Stimulated activated CD8-positive, alpha-beta memory T cell treated with anti-CD3 and anti-CD28 coated beads, Interleukin-4, amount 100 ng/mL, for 1 hour (primary cell): ENCODE measurements around the gene IPO8.

Experiments
- DNase-seq, 2 donors: peaks; one replicate each; pipeline ENCODE4 v3.0.0-alpha.2; 2020; ENCODE audit warnings: low read depth in 2 of 2, low spot score in 1 of 2

IPO8 gene

GRCh38 chr12:30695199-30696102, at the start of gene IPO8:
Gene IPO8 (minus strand): TSS chr12:30695869. CDS start chr12:30695647, 222 bp downstream.
- peak; percentile 52 to 69 for DNase-seq

- no peak for DNase-seq
Observed at GRCh38 chr12:30744321-30744720, 48.7 kb upstream of the IPO8 start.

GRCh38 chr12:30740274-30740673, 44.6 kb upstream of the IPO8 start:
- DNase-seq, result no peak

- DNase-seq, result no peak
Observed at GRCh38 chr12:30739020-30739419, 43.4 kb upstream of the IPO8 start.

- no peak for DNase-seq
Observed at GRCh38 chr12:30732954-30733637, 37.4 kb upstream of the IPO8 start.

- DNase-seq, result no peak
Observed at GRCh38 chr12:30730011-30730410, 34.3 kb upstream of the IPO8 start.

GRCh38 chr12:30729547-30729946, 33.9 kb upstream of the IPO8 start:
- no peak for DNase-seq

- no peak for DNase-seq
Observed at GRCh38 chr12:30726647-30727046, 31.0 kb upstream of the IPO8 start.

GRCh38 chr12:30725739-30726138, 30.1 kb upstream of the IPO8 start:
- DNase-seq, result no peak

GRCh38 chr12:30719060-30719459, 23.4 kb upstream of the IPO8 start:
- DNase-seq, result no peak

- no peak for DNase-seq
Observed at GRCh38 chr12:30707613-30708342, 12.1 kb upstream of the IPO8 start.

- DNase-seq, result no peak
Observed at GRCh38 chr12:30706476-30706875, 10.8 kb upstream of the IPO8 start.

GRCh38 chr12:30701056-30701455, 5.4 kb upstream of the IPO8 start:
- no peak for DNase-seq

- no peak for DNase-seq
Observed at GRCh38 chr12:30700216-30700900, 4.7 kb upstream of the IPO8 start.

GRCh38 chr12:30698346-30698745, 2.7 kb upstream of the IPO8 start:
- no peak for DNase-seq

- no peak for DNase-seq
Observed at GRCh38 chr12:30696943-30697342, 1.3 kb upstream of the IPO8 start.

GRCh38 chr12:30696486-30696885, 817 bp upstream of the IPO8 start:
- DNase-seq, result no peak

GRCh38 chr12:30696103-30696408, 387 bp upstream of the IPO8 start:
- DNase-seq, result no peak

GRCh38 chr12:30694412-30695198, 1.1 kb downstream of the IPO8 start:
- DNase-seq, result no peak

- no peak for DNase-seq
Observed at GRCh38 chr12:30692470-30692869, 3.2 kb downstream of the IPO8 start.
